SK-MEL-5 (cell line): Measurements from ENCODE around the gene KRTAP5-5. TPM values are rescaled to one million over a fixed set of nuclear protein-coding genes. Genes with fewer than 3 reads are reported as not detected.
"Not testable (repeated sequence)": the region's sequence is repeated elsewhere in the genome, so short reads cannot be mapped to it uniquely, and the experiment has no call there.

ENCODE experiments used
- DNase-seq: peaks from one replicate; pipeline ENCODE4 v3.0.0-alpha.2; 2016; ENCODE audit warnings: low read depth, low spot score
- in situ Hi-C: cut with HindIII; loops from 2 replicates; pipeline ENCODE4 v1.10.0; 2016; ENCODE audit warnings: low sequenced_read_pairs, high pct_unique_total_duplicates, low pct_unique_long_range_greater_than_20kb
- total RNA-seq: library from RNA; depleted of rRNA; stranded (reverse); fragments of >200 nt; shearing (Covaris generic); gene quantifications from 2 replicates; pipeline ENCODE4 v1.2.3, GENCODE V29; 2014

The KRTAP5-5 gene
- total RNA-seq, 1 experiment from 2014 or later = not detected

- no peak for DNase-seq
- in situ Hi-C loops = no loop called here
Measured at GRCh38 chr11:1667121-1667850, 37.7 kb downstream of the KRTAP5-5 start.

GRCh38 chr11:1667906-1668305, 38.3 kb downstream of the KRTAP5-5 start:
- DNase-seq = no peak
- in situ Hi-C loops = no loop called here

- DNase-seq = no peak
- in situ Hi-C loops = no loop called here
Measured at GRCh38 chr11:1668911-1669473, 39.4 kb downstream of the KRTAP5-5 start.

GRCh38 chr11:1669546-1670218, 40.1 kb downstream of the KRTAP5-5 start:
- DNase-seq = peak; percentile 26
- in situ Hi-C loops = no loop called here

GRCh38 chr11:1670457-1670856, 40.9 kb downstream of the KRTAP5-5 start:
- in situ Hi-C loops = not testable (repeated sequence)

GRCh38 chr11:1670905-1671371, 41.4 kb downstream of the KRTAP5-5 start:
- no peak for DNase-seq
- in situ Hi-C loops = no loop called here

More at GRCh38 chr11:1670457-1670856, 40.9 kb downstream of the KRTAP5-5 start:
- DNase-seq = not testable (repeated sequence)

- no peak for DNase-seq
- in situ Hi-C loops = no loop called here
Measured at GRCh38 chr11:1671658-1672057, 42.1 kb downstream of the KRTAP5-5 start.

- in situ Hi-C loops = no loop called here
- no peak for DNase-seq
Measured at GRCh38 chr11:1672613-1673350, 43.2 kb downstream of the KRTAP5-5 start.

- in situ Hi-C loops = no loop called here
- DNase-seq = no peak
Measured at GRCh38 chr11:1673446-1674172, 44.0 kb downstream of the KRTAP5-5 start.

GRCh38 chr11:1674173-1675131, 44.9 kb downstream of the KRTAP5-5 start:
- in situ Hi-C loops = no loop called here
- no peak for DNase-seq

- in situ Hi-C loops = no loop called here
- no peak for DNase-seq
Measured at GRCh38 chr11:1675536-1676228, 46.1 kb downstream of the KRTAP5-5 start.

GRCh38 chr11:1676229-1676740, 46.7 kb downstream of the KRTAP5-5 start:
- in situ Hi-C loops = no loop called here
- DNase-seq = no peak

GRCh38 chr11:1679881-1680280, 50.3 kb downstream of the KRTAP5-5 start:
- DNase-seq = no peak
- in situ Hi-C loops = no loop called here
